HG03280 (cell line): Measurements from ENCODE around the gene PCNX1.
"Not testable (repeated sequence)": the region's sequence is repeated elsewhere in the genome, so short reads cannot be mapped to it uniquely, and the experiment has no call there.

Experiments used
- ATAC-seq: cut with Tn5 transposase; IDR thresholded peaks from one replicate; pipeline ENCODE4 v1.9.1; 2021; ENCODE audit warnings: mild to moderate bottlenecking, moderate library complexity; ENCODE audit not compliant: unreplicated experiment

The PCNX1 gene

DNA sequence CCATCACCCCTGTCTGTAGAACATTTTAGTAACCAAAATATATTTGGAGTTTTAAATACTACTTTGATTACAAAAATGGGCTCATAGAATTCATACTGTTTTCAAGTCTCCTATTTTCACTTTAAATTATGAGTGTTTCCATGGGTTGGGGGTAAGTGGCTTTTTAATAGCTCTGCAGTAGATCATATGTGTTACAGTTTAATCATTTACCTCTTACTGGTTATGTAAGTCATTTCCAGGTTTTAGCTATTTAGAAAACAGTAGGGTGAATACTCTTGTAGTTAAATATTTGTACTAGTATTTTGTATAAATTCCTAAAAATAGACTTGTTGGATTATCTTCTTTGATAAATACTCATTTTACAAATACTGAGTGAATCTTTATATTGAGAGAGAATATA, 8.2 kb downstream of the PCNX1 start:
- no peak for ATAC-seq

DNA sequence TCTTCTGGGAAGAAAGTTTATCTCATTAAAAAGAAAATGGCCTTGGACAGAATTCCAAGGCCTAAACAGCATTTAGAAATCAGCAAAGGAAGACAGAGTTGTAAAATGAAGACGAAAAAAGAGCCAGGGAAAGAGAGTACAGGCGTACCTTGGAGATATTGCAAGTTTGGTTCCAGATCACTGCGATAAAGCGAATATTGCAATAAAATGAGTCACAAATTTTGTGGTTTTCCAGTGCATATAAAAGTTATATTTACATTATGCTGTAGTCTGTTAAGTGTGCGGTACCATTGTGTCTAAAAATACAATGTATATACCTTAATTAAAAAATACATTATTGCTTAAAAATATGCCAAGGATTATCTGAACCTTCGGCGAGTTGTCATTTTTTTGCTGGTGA, 9.0 kb downstream of the PCNX1 start:
- ATAC-seq: no peak

DNA sequence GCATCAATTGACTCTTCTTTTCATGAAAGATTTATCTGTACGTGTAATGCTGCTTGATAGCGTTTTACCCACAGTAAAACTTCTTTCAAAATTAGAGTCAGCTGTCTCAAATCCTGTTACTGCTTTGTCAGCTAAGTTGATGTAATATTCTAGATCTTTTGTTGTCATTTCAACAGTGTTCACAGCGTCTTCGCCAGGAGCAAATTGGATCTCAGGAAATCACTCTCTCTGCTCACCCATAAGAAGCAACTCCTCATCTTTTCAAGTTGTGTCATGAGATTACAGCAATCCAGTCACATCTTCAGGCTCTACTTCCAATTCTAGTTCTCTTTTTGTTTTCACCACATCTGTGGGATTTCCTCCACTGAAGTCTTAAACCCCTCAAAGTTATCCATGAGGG, 9.5 kb downstream of the PCNX1 start:
- no peak for ATAC-seq

DNA sequence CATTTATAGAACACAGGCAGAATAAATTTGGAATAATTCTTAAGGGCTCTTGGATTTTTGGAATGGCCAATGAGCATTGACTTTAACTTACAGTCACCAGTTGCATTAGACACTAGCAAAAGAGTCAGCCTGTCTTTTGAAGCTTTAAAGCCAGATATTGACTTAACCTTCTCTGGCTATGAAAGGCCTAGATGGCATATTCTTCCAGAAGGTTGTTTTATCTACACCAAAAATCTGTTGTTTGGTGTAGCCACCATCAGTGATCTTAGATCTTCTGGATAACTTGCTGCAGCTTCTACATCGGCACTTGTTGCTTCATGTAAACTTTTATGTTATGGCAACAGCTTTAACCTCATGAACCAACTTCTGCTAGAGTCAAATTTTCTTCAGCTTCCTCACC, 10.4 kb downstream of the PCNX1 start:
- ATAC-seq: no peak

DNA sequence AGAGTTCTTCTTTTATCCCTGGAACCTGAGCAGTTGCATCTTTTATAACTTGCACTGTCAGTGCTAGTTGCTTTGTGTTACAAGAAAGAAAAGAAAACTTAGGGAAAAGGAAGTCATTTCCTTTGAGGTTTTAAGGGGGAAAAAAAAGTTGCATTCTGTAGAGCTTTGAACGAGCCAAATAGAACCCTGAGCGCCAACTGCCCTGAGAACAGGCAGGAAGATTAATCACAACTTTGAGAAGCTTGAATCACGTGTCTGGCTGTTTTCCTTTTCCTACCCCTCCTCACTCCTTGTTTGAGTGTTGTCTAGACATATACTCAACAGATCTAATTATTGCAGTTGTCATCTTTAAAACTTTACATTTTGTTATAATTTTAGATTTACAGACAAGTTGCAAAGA, 12.5 kb downstream of the PCNX1 start:
- no peak for ATAC-seq

DNA sequence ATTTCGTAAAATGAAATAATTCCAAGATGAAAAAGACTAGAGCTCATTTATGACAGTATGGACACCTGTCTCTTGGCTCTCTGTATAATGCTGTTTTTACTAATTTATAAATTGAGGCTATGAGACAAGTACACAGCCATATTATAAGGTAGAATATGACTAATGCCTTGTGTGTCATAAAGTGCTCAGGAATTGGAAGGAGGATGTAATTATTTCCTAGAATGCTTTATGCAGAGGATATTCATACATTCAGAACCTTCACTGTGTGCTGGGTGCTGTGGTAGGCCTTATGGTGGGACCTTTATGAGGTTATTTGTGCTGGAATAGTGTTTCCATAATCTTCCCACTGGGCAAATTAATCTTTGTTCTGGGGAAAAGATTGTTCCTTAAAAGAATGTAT, 13.3 kb downstream of the PCNX1 start:
- no peak for ATAC-seq

DNA sequence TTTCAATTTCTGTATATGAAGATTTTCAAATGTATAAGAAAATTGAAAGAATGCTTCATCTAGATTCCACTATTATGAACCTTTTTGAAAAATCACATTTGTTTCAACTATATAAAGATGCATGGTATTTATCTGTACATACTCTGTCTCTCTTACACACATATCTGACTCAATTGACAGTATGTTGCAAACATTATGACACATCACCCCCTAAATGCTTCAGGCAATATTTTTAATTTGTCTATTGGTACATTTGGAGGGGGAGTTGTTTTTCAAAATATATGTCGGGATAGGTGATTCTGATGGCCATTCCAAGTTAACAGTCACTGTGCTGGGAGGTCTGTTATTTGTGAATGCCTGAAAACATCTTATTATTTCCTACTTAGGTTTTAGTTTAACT, 14.4 kb downstream of the PCNX1 start:
- ATAC-seq: no peak

DNA sequence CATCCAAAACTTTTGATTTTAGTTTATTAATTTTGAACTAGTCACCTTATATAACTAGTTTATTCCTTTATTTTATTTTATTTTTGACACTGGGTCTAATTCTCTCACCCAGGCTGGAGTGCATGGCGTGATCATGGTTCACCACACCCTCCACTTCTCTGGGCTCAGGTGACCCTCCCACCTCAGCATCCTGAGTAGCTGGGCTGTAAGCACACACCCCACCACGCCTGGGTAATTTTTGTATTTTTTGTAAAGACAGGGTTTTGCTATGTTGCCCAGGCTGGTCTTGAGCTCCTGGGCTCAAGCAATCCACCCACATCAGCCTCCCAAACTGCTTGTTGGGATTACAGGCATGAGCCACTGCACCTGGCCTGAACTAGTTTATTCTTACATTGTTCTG, 17.3 kb downstream of the PCNX1 start:
- ATAC-seq: no peak

DNA sequence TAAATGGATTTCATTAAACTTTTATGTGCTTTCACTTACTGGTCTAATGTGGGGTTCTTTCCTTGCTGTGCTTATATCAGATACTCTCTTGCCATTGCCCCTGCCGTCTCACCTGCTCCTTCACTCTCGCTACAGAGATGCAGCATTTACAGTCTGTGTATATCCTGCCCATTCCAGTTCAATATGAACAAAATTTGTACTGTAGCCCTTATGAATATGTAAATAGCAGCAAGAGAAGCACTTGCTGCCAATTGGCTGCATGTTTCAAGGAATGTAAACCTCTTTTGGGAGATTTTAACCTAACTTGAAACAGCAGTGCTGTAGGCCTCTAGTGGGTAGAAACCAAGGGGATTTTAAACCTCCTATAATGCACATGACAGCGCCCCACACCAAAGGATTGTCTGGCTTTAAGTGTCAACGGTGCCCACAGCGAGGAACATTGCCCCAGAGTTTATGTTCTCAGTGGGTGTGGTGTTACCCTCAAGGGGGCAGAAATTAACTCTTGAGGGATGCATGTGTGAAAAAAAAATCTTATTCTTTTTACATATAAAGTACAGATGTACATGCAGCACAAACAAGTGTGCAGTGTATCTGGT, 19.1 kb downstream of the PCNX1 start:
- ATAC-seq: no peak

DNA sequence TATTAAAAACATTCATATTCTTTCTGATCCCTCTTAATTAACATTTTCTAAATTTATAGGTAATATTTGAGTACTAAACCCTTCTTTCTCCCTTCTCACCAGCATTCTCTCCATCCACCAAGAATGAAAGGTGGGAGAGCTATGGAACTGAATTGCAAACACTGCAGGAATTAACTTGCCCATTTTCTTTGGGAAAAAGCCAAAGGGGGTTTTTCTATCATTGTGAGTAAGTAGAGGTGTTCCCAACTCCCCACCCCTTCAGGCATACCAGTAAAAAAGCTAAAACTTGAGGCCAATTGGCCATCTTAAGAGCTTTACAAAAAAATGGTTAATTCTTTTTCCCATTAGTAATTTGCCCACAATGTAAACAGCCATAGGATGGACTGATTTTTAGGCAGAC, 23.7 kb downstream of the PCNX1 start:
- ATAC-seq: no peak

DNA sequence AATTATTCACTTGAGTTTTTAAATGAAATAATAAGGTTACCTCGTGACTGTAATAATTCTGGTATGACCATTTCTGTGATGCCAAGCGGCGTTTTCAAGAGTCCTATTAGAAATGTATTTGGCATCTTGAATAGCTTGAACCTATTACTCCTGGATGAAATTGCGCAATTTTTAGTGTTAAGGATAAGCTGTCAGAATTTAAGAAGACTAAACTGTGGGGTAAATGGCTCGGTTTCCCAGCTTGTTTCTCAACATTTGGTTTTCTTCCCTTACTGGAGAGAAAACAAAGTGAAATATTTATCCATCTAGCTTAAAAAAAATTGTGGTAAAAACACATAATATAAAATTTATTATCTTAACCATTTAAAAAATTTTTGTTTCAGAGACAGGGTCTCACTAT, 26.8 kb downstream of the PCNX1 start:
- no peak for ATAC-seq

DNA sequence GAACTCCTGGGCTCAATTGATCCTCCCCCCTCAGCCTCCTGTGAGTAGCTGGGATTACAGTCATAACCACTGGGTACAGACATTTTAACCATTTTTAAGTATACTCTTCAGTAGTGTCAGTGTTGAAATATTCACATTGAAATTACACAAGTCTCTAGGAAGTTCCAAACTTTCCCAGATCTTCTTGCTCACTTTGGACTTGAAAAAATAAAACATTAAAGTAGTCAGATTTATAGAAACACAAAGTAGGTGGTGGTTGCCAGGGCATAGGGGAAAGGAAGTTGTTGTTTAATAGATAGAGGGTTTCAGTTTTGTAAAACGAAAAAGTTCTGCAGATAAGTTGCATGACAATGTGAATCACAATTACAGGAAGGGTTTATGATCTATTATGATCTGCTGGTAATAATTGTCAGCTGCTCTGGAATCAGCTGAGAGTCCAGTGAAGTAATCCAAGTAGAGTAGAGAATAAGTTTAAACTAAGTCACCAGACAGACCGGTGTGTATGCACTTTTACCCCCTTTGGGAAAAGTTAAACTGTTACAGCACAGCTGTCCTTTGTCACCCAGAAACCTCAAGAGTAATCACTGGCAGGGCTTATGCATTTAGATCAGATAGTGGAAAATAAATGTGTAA, 27.4 kb downstream of the PCNX1 start:
- ATAC-seq: peak; percentile 55

DNA sequence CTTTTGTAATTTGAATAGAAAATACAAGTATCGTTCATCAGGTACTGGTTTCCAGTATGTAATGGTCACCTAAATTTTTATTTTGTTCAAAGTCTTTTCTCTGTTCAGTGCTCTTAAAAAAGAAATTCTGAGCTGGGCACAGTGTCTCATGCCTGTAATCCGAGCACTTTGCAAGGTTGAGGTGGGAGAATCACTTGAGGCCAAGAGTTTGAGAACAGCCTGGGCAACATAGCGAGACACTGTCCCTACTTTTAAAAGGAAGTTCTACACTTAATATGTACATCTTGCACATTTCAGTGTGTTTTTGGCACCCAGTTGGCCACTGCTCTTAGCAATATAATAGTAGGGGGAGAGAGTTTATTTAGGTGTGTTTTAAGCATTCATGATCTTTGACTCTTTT, 27.9 kb downstream of the PCNX1 start:
- peak; percentile 4 for ATAC-seq

DNA sequence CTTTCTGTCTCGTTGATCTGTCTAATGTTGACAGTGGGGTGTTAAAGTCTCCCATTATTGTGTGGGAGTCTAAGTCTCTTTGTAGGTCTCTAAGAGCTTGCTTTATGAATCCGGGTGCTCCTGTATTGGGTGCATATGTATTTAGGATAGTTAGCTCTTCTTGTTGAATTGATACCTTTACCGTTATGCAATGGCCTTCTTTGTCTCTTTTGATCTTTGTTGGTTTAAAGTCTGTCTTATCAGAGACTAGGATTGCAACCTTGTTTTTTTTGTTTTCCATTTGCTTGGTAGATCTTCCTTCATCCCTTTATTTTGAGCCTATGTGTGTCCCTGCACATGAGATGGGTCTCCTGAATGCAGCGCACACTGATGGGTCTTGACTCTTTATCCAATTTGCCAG, 32.4 kb downstream of the PCNX1 start:
- not testable (repeated sequence) for ATAC-seq

DNA sequence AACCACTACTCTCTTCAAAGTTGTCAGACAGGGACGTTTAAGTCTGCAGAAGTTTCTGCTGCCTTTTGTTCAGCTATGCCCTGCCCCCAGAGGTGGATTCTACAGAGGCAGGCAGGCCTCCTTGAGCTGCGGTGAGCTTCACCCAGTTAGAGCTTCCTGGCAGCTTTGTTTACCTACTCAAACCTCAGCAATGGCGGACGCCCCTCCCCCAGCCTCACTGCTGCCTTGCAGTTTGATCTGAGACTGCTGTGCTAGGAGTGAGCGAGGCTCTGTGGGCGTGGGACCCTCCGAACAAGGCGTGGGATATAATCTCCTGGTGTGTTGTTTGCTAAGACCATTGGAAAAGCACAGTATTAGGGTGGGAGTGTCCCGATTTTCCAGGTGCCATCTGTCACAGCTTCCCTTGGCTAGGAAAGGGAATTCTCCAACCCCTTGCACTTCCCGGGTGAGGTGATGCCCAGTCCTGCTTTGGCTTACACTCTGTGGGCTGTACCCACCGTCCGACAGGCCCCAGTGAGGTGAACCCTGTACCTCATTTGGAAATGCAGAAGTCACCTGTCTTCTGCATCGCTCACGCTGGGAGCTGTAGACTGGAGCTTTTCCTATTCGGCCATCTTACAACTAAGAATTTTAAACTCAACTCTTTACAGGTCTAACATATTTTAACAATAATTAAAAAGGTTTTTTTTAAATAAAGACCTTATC, 34.5 kb downstream of the PCNX1 start:
- ATAC-seq: not testable (repeated sequence)

DNA sequence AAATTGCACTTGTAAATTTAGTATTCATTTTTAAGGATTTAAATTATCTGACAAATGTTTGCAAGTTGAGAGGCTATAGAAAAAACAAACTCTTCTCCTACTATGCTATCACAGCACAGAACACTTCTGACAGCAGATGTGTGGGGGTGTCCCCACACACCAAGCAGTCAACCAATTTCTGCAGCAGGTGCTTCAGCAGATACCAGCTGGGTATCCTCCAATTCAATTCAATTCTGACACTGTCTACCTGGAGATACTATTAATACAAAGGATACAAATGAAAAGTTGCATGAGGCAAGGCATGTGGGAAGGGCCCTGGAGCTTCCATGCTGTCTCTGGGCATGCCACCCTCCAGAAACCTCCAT, 35.1 kb downstream of the PCNX1 start:
- no peak for ATAC-seq

DNA sequence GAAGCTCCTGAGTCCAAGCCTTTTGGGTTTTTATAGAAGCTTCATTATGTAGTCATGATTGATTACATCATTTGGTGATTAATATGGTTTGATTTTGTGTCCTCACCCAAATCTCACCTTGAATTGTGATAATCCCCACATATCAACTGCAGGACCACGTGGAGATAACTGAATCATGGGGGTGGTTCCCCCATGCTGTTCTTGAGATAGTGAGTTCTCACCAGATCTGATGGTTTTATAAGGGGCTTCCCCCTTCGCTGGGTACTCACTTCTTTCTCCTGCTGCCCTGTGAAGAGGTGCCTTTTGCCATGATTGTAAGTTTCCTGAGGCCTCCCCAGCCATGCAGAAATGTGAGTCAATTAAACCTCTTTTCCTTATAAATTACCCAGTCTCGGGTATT, 35.5 kb downstream of the PCNX1 start:
- ATAC-seq: not testable (repeated sequence)

DNA sequence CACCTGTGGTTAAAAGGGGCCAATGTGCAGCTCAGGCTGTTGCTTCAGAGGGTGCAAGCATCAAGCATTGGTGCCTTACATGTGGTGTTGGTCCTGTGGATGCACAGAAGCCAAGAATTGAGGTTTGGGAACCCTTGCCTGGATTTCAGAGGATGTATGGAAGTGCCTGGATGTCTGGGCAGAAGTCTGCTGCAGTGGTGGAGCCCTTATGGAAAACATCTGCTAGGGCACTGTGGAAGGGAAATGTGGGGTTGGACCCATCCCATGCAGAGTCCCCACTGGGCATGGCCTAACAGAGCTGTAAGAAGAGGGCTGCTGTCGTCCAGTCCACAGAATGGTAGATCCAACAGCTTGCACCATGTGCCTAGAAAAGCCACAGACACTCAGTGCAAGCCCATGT, 36.6 kb downstream of the PCNX1 start:
- no peak for ATAC-seq

DNA sequence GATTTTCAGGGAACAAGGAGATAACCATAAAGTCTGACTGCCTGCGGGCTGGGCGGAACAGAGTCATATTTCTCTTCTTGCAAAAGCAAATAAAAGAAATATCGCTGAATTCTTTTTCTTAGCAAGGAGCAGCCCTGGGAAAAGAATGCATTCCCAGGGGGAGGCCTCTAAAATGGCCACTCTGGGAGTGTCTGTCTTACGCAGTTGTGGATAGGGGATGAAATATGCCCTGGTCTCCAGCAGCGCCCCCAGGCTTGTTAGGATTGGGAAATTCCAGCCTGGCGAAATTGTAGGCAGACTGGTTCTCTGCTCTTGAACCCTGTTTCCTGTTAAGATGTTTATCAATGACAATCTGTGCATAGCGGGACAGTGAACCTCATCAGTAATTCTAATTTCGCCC, 40.5 kb downstream of the PCNX1 start:
- ATAC-seq: no peak

DNA sequence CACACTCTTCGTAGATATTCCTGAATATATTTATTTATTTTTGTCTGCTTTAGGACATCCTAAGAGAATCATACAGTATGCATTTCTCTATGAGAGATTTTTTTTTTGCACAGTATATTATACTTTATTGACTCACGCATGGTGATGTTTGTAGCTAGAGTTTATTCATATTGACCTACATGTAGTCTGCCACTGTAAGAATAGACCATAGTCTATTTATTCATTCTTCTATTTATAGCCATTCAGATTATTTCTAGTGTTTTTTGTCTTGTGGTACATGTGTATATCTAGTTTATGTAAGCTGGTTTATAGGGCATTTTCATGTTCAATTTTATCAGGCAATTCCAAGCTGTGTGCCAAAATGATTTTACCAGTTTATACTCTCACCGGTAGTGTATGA, 45.2 kb downstream of the PCNX1 start:
- no peak for ATAC-seq

DNA sequence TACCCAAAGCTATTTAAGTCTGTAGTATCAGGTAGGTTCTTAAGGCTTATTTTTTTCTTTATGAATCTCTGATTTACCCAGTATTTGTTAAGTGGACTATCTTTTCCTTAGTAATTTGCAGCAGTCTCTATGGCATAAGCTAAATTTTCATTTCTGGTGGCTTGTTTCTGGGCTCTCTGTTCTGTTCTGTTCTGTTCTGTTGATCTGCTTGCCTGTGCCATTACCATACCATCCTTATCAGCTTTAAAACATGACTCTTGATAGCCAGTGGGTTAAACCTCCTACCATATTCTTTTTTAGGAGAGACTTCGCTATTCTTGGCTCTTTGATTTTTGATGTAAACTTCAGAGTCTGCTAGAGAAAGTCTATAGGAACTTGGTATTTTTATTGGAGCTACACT, 46.8 kb downstream of the PCNX1 start:
- ATAC-seq: no peak
